Panc1 (cell line): ENCODE data around the gene AP3B1. TPM values are rescaled to one million over a fixed set of nuclear protein-coding genes. Genes with fewer than 3 reads are reported as not detected.
"Not testable (repeated sequence)": the region's sequence is repeated elsewhere in the genome, so short reads cannot be mapped to it uniquely, and the experiment has no call there.

Experiments
- ATAC-seq: fragments of 200-7000 bp; cut with Tn5 transposase; 2 replicates; pipeline ENCODE4 v1.9.1; 2020; ENCODE audit warnings: mild to moderate bottlenecking, moderate library complexity
- BruUV-seq: library from RNA; stranded (reverse); fragments of 400-500 nt; replicated peaks from 2 replicates; lab custom pipeline; 2021; lab: Mats Ljungman, UMichigan
- CTCF ChIA-PET: fragments of 300-600 bp; sonication (Branson Sonifier 250); formaldehyde crosslinking; loops from one replicate; lab custom pipeline; 2022; ENCODE audit warnings: antibody characterized with exemption; lab: Charles Lee
- POLR2A ChIA-PET: fragments of 300-600 bp; sonication (Branson Sonifier 250); formaldehyde crosslinking; loops from one replicate; lab custom pipeline; 2022; ENCODE audit warnings: antibody characterized with exemption; lab: Charles Lee
- DNase-seq: peaks from one replicate; pipeline ENCODE4 v3.0.0-alpha.2; 2010; ENCODE audit warnings: low read depth, low spot score
- H3K27ac ChIP-seq: 2 replicates; pipeline ENCODE4 v1.5.1; 2011; ENCODE audit warnings: mild to moderate bottlenecking, low read length, inconsistent platforms
- H3K27me3 ChIP-seq: fragments of 200-500 bp; sonication (Bioruptor generic); 2 replicates; pipeline ENCODE4 v1.6.0; 2014; ENCODE audit warnings: low read length, inconsistent platforms; ENCODE audit not compliant: control insufficient read depth, insufficient read depth
- H3K36me3 ChIP-seq: fragments of 200-500 bp; sonication (Bioruptor generic); 2 replicates; pipeline ENCODE4 v1.5.1; 2014; ENCODE audit warnings: inconsistent platforms, mild to moderate bottlenecking, low read length, moderate library complexity; ENCODE audit not compliant: control insufficient read depth, insufficient read depth
- H3K4me1 ChIP-seq: 2 replicates; pipeline ENCODE4 v1.5.1; 2011; ENCODE audit warnings: inconsistent platforms, mild to moderate bottlenecking, low read length, moderate library complexity; ENCODE audit not compliant: control insufficient read depth, insufficient read depth
- H3K4me3 ChIP-seq, 2 experiments: 2 replicates each; pipeline ENCODE4 v1.5.1; 2011 to 2012; ENCODE audit warnings: low read depth in 2 of 2, low read length in 2 of 2, mild to moderate bottlenecking in 2 of 2, inconsistent platforms in 1 of 2, moderate library complexity in 1 of 2
- H3K9me3 ChIP-seq: fragments of 200-500 bp; sonication (Bioruptor generic); 2 replicates; pipeline ENCODE4 v1.5.1; 2014; ENCODE audit warnings: low read depth, mild to moderate bottlenecking, inconsistent platforms, low read length, moderate library complexity; ENCODE audit not compliant: control insufficient read depth, insufficient read depth
- POLR2AphosphoS5 ChIP-seq: IDR thresholded peaks from 2 replicates; pipeline ENCODE4 v1.6.1; 2012; ENCODE audit warnings: mild to moderate bottlenecking, low read depth, low read length, moderate library complexity
- SIN3A ChIP-seq: IDR thresholded peaks from 2 replicates; pipeline ENCODE4 v1.6.1; 2012; ENCODE audit warnings: low read depth, mild to moderate bottlenecking, low read length, moderate library complexity, borderline replicate concordance; ENCODE audit not compliant: insufficient read depth
- TCF7L2 ChIP-seq: IDR thresholded peaks from 2 replicates; pipeline ENCODE4 v1.6.1; 2011; ENCODE audit warnings: mild to moderate bottlenecking, low read depth, low read length, inconsistent platforms
- in situ Hi-C: cut with HindIII; loops from 2 replicates; pipeline ENCODE4 v1.10.0; 2016; ENCODE audit warnings: low sequenced_read_pairs, low pct_unique_long_range_greater_than_20kb
- intact Hi-C: fragments of 100-400 bp; cut with micrococcal nuclease; formaldehyde crosslinking; loops from one replicate; pipeline ENCODE4 v1.10.0; 2022; ENCODE audit not compliant: unreplicated experiment
- total RNA-seq: library from RNA; stranded (reverse); gene quantifications from one replicate; pipeline ENCODE4 v1.2.1, GENCODE V29; 2021; ENCODE audit not compliant: unreplicated experiment
- TF ChIP-seq, protein P1 (sequence below), 2 experiments: IDR thresholded peaks; 2 replicates each; pipeline ENCODE4 v1.6.1; 2011 to 2012; ENCODE audit warnings: low read depth in 2 of 2, control low read depth in 1 of 2, low read length in 1 of 2, mild to moderate bottlenecking in 1 of 2, moderate library complexity in 1 of 2; ENCODE audit not compliant: insufficient read depth in 1 of 2
- TF ChIP-seq, protein P2 (sequence below): fragments of 450-650 bp; IDR thresholded peaks from 2 replicates; pipeline ENCODE4 v1.5.1; 2017; ENCODE audit warnings: mild to moderate bottlenecking

Gene AP3B1
- total RNA-seq, 1 experiment from 2014 or later: 55.4 TPM

DNA sequence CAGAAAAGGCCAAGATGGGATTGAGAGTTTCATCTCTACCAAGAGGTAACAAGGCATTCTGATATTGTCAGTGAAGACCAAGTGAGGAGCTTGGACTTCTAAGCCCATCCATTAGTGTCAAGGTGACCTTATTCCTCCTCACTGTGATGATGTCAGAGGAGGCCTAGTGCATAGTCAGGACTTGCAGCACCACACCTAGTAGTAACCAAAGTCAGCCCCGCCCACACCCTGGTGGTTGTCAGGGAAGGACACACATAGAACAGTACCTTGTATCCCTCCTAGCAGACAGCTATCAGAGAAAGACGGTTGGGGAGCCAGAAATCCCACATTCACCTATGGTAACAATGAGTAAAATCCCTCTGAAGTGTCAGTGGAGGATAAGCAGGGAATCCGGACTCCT, 111.7 kb downstream of the AP3B1 start:
- intact Hi-C loops (no loop called here), in situ Hi-C loops (no loop called here)
- Histone ChIP-seq H3K9me3 (no peaks in the 10 kb centered on the region), H3K27ac (no peak overlapping the region), H3K36me3 (peaks cover 2% of the 10 kb centered on the region; the same call in 1 of the 2 replicates), H3K4me3 (no peak overlapping the region), H3K4me1 (0 out of 2 replicates have a peak, but pooled peaks cover 3% of the 10 kb centered on the region), H3K27me3 (no peaks in the 10 kb centered on the region)
- CTCF ChIA-PET: no interaction called here
- BruUV-seq: no TSS peak
- no peak for DNase-seq
- POLR2A ChIA-PET: no interaction called here
- no peak for TF ChIP-seq POLR2AphosphoS5
- TF ChIP-seq, protein P1, sequence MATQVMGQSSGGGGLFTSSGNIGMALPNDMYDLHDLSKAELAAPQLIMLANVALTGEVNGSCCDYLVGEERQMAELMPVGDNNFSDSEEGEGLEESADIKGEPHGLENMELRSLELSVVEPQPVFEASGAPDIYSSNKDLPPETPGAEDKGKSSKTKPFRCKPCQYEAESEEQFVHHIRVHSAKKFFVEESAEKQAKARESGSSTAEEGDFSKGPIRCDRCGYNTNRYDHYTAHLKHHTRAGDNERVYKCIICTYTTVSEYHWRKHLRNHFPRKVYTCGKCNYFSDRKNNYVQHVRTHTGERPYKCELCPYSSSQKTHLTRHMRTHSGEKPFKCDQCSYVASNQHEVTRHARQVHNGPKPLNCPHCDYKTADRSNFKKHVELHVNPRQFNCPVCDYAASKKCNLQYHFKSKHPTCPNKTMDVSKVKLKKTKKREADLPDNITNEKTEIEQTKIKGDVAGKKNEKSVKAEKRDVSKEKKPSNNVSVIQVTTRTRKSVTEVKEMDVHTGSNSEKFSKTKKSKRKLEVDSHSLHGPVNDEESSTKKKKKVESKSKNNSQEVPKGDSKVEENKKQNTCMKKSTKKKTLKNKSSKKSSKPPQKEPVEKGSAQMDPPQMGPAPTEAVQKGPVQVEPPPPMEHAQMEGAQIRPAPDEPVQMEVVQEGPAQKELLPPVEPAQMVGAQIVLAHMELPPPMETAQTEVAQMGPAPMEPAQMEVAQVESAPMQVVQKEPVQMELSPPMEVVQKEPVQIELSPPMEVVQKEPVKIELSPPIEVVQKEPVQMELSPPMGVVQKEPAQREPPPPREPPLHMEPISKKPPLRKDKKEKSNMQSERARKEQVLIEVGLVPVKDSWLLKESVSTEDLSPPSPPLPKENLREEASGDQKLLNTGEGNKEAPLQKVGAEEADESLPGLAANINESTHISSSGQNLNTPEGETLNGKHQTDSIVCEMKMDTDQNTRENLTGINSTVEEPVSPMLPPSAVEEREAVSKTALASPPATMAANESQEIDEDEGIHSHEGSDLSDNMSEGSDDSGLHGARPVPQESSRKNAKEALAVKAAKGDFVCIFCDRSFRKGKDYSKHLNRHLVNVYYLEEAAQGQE (IDR thresholded peaks at IDR 0.05; ENCODE audit: insufficient read depth in 1 of 2, low read depth in 2 of 2, low read length in 1 of 2): no peak
- TF ChIP-seq, protein P2, sequence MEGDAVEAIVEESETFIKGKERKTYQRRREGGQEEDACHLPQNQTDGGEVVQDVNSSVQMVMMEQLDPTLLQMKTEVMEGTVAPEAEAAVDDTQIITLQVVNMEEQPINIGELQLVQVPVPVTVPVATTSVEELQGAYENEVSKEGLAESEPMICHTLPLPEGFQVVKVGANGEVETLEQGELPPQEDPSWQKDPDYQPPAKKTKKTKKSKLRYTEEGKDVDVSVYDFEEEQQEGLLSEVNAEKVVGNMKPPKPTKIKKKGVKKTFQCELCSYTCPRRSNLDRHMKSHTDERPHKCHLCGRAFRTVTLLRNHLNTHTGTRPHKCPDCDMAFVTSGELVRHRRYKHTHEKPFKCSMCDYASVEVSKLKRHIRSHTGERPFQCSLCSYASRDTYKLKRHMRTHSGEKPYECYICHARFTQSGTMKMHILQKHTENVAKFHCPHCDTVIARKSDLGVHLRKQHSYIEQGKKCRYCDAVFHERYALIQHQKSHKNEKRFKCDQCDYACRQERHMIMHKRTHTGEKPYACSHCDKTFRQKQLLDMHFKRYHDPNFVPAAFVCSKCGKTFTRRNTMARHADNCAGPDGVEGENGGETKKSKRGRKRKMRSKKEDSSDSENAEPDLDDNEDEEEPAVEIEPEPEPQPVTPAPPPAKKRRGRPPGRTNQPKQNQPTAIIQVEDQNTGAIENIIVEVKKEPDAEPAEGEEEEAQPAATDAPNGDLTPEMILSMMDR: no peak
- TF ChIP-seq TCF7L2: no peak
- TF ChIP-seq SIN3A: no peak
- no peak for ATAC-seq

DNA sequence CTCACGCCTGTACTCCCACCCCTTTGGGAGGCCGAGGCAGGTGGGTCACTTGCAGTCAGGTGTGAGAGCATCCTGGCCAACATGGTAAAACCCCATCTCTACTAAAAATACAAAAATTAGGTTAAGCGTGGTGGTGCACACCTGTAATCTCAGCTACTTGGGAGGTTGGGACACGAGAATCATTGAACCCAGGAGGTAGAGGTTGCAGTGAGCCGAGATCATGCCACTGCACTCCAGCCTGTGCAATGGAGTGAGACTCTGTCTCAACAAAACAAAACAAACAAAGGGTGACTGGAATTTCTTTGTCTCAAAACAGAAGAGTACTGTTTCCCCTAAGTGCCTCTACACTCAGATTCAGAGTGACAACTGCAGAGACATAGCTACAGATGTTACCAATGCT, 116.1 kb downstream of the AP3B1 start:
- CTCF ChIA-PET: no interaction called here
- Histone ChIP-seq H3K27ac (no peak overlapping the region), H3K36me3 (peaks cover 9% of the 10 kb centered on the region), H3K27me3 (no peaks in the 10 kb centered on the region), H3K9me3 (no peaks in the 10 kb centered on the region), H3K4me1 (0 out of 2 replicates have a peak, but pooled peaks cover 3% of the 10 kb centered on the region), H3K4me3 (no peak overlapping the region)
- in situ Hi-C loops: no loop called here
- TF ChIP-seq POLR2AphosphoS5 (no peak), TCF7L2 (no peak), SIN3A (no peak)
- TF ChIP-seq, protein P1 (IDR thresholded peaks at IDR 0.05; ENCODE audit: insufficient read depth in 1 of 2, low read depth in 2 of 2, low read length in 1 of 2): no peak
- TF ChIP-seq, protein P2: no peak
- BruUV-seq: no TSS peak
- intact Hi-C loops: no loop called here
- ATAC-seq (no peak), DNase-seq (no peak)
- POLR2A ChIA-PET: no interaction called here

DNA sequence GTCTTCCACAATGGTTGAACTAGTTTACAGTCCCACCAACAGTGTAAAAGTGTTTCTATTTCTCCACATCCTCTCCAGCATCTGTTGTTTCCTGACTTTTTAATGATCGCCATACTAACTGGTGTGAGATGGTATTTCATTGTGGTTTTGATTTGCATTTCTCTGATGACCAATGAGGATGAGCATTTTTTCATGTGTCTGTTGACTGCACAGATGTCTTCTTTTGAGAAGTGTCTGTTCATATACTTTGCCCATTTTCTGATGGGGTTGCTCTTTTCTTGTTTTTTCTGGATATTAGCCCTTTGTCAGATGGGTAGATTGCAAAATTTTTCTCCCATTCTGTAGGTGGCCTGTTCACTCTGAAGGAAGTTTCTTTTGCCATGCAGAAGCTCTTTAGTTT, 124.2 kb downstream of the AP3B1 start:
- H3K27me3 ChIP-seq, POLR2A ChIA-PET, BruUV-seq, H3K4me3 ChIP-seq, H3K36me3 ChIP-seq, in situ Hi-C loops, H3K4me1 ChIP-seq, DNase-seq, H3K27ac ChIP-seq, CTCF ChIA-PET, intact Hi-C loops, ATAC-seq, H3K9me3 ChIP-seq: not testable (repeated sequence)
